Lower leg skin (tissue), 3 donors: ENCODE results near the gene ZIC1.

ENCODE experiments used
- POLR2A ChIP-seq, 2 donors: fragments of 450-650 bp; IDR thresholded peaks; one replicate each; pipeline ENCODE4 v1.6.1; 2016 to 2017; ENCODE audit warnings: antibody characterized with exemption in 2 of 2, mild to moderate bottlenecking in 1 of 2, moderate library complexity in 1 of 2
- TF ChIP-seq, protein P1 (sequence below), 3 donors: fragments of 450-650 bp; IDR thresholded peaks; one replicate each; pipeline ENCODE4 v1.5.1; 2016; ENCODE audit warnings: antibody characterized with exemption in 3 of 3, mild to moderate bottlenecking in 3 of 3, moderate library complexity in 2 of 3

DNA sequence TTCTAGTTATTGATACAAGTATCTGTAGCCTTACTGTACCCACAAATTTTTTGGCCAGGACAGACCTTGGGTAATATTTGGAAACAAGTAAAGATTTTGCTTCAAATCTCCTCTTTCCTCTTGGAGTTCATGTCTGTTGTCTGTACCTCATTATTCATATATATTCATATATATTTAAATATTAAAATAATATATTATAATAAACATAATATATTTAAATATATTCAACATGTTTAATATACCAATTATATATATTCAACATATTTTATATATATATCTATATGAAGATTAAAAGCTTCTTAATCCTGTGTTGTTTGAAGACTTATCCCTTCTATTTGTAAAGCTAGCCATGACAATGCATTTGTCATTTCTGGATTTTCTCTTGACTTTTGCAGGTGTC lies 38.1 kb downstream of the ZIC1 start:
- TF ChIP-seq, protein P1, sequence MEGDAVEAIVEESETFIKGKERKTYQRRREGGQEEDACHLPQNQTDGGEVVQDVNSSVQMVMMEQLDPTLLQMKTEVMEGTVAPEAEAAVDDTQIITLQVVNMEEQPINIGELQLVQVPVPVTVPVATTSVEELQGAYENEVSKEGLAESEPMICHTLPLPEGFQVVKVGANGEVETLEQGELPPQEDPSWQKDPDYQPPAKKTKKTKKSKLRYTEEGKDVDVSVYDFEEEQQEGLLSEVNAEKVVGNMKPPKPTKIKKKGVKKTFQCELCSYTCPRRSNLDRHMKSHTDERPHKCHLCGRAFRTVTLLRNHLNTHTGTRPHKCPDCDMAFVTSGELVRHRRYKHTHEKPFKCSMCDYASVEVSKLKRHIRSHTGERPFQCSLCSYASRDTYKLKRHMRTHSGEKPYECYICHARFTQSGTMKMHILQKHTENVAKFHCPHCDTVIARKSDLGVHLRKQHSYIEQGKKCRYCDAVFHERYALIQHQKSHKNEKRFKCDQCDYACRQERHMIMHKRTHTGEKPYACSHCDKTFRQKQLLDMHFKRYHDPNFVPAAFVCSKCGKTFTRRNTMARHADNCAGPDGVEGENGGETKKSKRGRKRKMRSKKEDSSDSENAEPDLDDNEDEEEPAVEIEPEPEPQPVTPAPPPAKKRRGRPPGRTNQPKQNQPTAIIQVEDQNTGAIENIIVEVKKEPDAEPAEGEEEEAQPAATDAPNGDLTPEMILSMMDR (IDR thresholded peaks at IDR 0.05): no peak
- TF ChIP-seq POLR2A (IDR thresholded peaks at IDR 0.05): no peak
